Measurements from ENCODE around the gene SCLY. TPM values are rescaled to one million over a fixed set of nuclear protein-coding genes. Genes with fewer than 3 reads are reported as not detected.

The SCLY gene
- total and polyA plus RNA-seq, 2 of the 8 experiments (the other 6 are each of a cell fraction or from before 2014, with no cell fraction given): 79.0 to 79.5 TPM

- TF ChIP-seq CHD2 (IDR thresholded peaks at IDR 0.05; ENCODE audit: low read length) (no peak), TBP (IDR thresholded peaks at IDR 0.05; ENCODE audit: low read depth, low read length) (no peak), E2F6 (IDR thresholded peaks at IDR 0.05) (no peak), TCF12 (IDR thresholded peaks at IDR 0.05; ENCODE audit: low read depth, low read length) (no peak), BACH1 (IDR thresholded peaks at IDR 0.05; ENCODE audit: low read length) (no peak)
These were observed 36.6 kb downstream of the SCLY start (continued) for GRCh38 chr2:238097201-238097987.
